NCI-H2029 treated with DMSO at 0.1 percent for 48 hours (cell line): ENCODE measurements around the gene ZHX3.

Experiments used
- DNase-seq: peaks from one replicate; lab custom pipeline; 2025; lab: John Stamatoyannopoulos, UW

Gene ZHX3

GRCh38 chr20:41223112-41223511, 94.4 kb downstream of the ZHX3 start:
- DNase-seq: no peak

GRCh38 chr20:41222703-41223102, 94.8 kb downstream of the ZHX3 start:
- no peak for DNase-seq

- DNase-seq: peak; percentile 5
Observed at GRCh38 chr20:41222296-41222695, 95.2 kb downstream of the ZHX3 start.

GRCh38 chr20:41221614-41222218, 95.8 kb downstream of the ZHX3 start:
- DNase-seq: no peak

GRCh38 chr20:41219824-41220223, 97.7 kb downstream of the ZHX3 start:
- no peak for DNase-seq

- no peak for DNase-seq
Observed at GRCh38 chr20:41218466-41218865, 99.1 kb downstream of the ZHX3 start.

- DNase-seq: no peak
Observed at GRCh38 chr20:41217422-41217821, 100.1 kb downstream of the ZHX3 start.

GRCh38 chr20:41214666-41215065, 102.9 kb downstream of the ZHX3 start:
- DNase-seq: no peak

- no peak for DNase-seq
Observed at GRCh38 chr20:41214202-41214601, 103.3 kb downstream of the ZHX3 start.

- DNase-seq: peak; percentile 77
Observed at GRCh38 chr20:41213150-41213820, 104.2 kb downstream of the ZHX3 start.

GRCh38 chr20:41205313-41205712, 112.2 kb downstream of the ZHX3 start:
- no peak for DNase-seq

- no peak for DNase-seq
Observed at GRCh38 chr20:41204304-41205265, 112.9 kb downstream of the ZHX3 start.

GRCh38 chr20:41203660-41204059, 113.9 kb downstream of the ZHX3 start:
- no peak for DNase-seq

- DNase-seq: no peak
Observed at GRCh38 chr20:41202426-41202825, 115.1 kb downstream of the ZHX3 start.

- no peak for DNase-seq
Observed at GRCh38 chr20:41201760-41202159, 115.8 kb downstream of the ZHX3 start.

GRCh38 chr20:41200446-41201202, 116.9 kb downstream of the ZHX3 start:
- no peak for DNase-seq

- DNase-seq: no peak
Observed at GRCh38 chr20:41198443-41198842, 119.1 kb downstream of the ZHX3 start.

GRCh38 chr20:41196653-41197225, 120.8 kb downstream of the ZHX3 start:
- DNase-seq: no peak

- DNase-seq: no peak
Observed at GRCh38 chr20:41192575-41192974, 125.0 kb downstream of the ZHX3 start.

- DNase-seq: no peak
Observed at GRCh38 chr20:41191562-41192500, 125.7 kb downstream of the ZHX3 start.

- no peak for DNase-seq
Observed at GRCh38 chr20:41187668-41188067, 129.9 kb downstream of the ZHX3 start.
